ENCODE results near the gene NDST1.
A peak's percentile ranks its signal among the peaks of the same experiment; 100 is the strongest.
"Not testable (repeated sequence)": the region's sequence is repeated elsewhere in the genome, so short reads cannot be mapped to it uniquely, and the experiment has no call there.

The NDST1 gene

GRCh38 chr5:150508828-150509227 lies 897 bp downstream of the NDST1 start:
- no peak for DNase-seq (ENCODE audit: low spot score)

GRCh38 chr5:150509992-150510391 lies 2.1 kb downstream of the NDST1 start:
- DNase-seq (ENCODE audit: low spot score): no peak

GRCh38 chr5:150510460-150511263 lies 2.7 kb downstream of the NDST1 start:
- DNase-seq (ENCODE audit: low spot score): peak; percentile 54

- DNase-seq (ENCODE audit: low spot score): peak; percentile 67
Measured at GRCh38 chr5:150511578-150512367, 3.8 kb downstream of the NDST1 start.

- DNase-seq (ENCODE audit: low spot score): no peak
Measured at GRCh38 chr5:150512368-150512747, 4.4 kb downstream of the NDST1 start.

- peak; percentile 35 for DNase-seq (ENCODE audit: low spot score)
Measured at GRCh38 chr5:150513375-150514309, 5.7 kb downstream of the NDST1 start.

- DNase-seq (ENCODE audit: low spot score): peak; percentile 93
Measured at GRCh38 chr5:150514708-150515211, 6.8 kb downstream of the NDST1 start.

- peak; percentile 70 for DNase-seq (ENCODE audit: low spot score)
Measured at GRCh38 chr5:150515446-150515845, 7.5 kb downstream of the NDST1 start.

GRCh38 chr5:150516011-150516410 lies 8.1 kb downstream of the NDST1 start:
- DNase-seq (ENCODE audit: low spot score): peak; percentile 28

- DNase-seq (ENCODE audit: low spot score): peak; percentile 88
Measured at GRCh38 chr5:150517272-150518152, 9.6 kb downstream of the NDST1 start.

- not testable (repeated sequence) for DNase-seq (ENCODE audit: low spot score)
Measured at GRCh38 chr5:150518712-150519559, 11.0 kb downstream of the NDST1 start.

- DNase-seq (ENCODE audit: low spot score): no peak
Measured at GRCh38 chr5:150519560-150519945, 11.6 kb downstream of the NDST1 start.

GRCh38 chr5:150519978-150520377 lies 12.0 kb downstream of the NDST1 start:
- DNase-seq (ENCODE audit: low spot score): no peak

- no peak for DNase-seq (ENCODE audit: low spot score)
Measured at GRCh38 chr5:150520747-150521521, 13.0 kb downstream of the NDST1 start.

- no peak for DNase-seq (ENCODE audit: low spot score)
Measured at GRCh38 chr5:150521522-150521817, 13.5 kb downstream of the NDST1 start.

- no peak for DNase-seq (ENCODE audit: low spot score)
Measured at GRCh38 chr5:150521939-150522503, 14.1 kb downstream of the NDST1 start.

GRCh38 chr5:150522504-150523414 lies 14.8 kb downstream of the NDST1 start:
- DNase-seq (ENCODE audit: low spot score): no peak

All from kidney tubule cell (primary cell).